Right atrium auricular region (tissue), 2 donors: ENCODE data around the gene ARSB. TPM values are rescaled to one million over a fixed set of nuclear protein-coding genes. Genes with fewer than 3 reads are reported as not detected.

ENCODE experiments used
- DNase-seq: peaks from one replicate; pipeline ENCODE4 v3.0.0-alpha.2; 2019; ENCODE audit warnings: low spot score
- H3K27ac ChIP-seq, 2 donors: fragments of 200-600 bp; sonication (generic); 1 replicate in 1 of 2; 2 replicates in 1 of 2; pipeline ENCODE4 v1.5.1; 2016 to 2019
- H3K27me3 ChIP-seq, 2 donors: fragments of 200-600 bp; sonication (generic); one replicate each; pipeline versions ENCODE4 v1.5.1 to v1.6.0; 2017 to 2019
- H3K36me3 ChIP-seq: fragments of 200-600 bp; sonication (generic); one replicate; pipeline ENCODE4 v1.5.1; 2016
- H3K4me1 ChIP-seq, 2 donors: fragments of 200-600 bp; sonication (generic); one replicate each; pipeline versions ENCODE4 v1.5.1 to v1.6.0; 2017 to 2019
- H3K4me3 ChIP-seq, 2 donors: fragments of 200-600 bp; sonication (generic); 1 replicate in 1 of 2; 2 replicates in 1 of 2; pipeline ENCODE4 v1.5.1; 2017 to 2019; ENCODE audit warnings: mild to moderate bottlenecking in 1 of 2, moderate library complexity in 1 of 2
- H3K9me3 ChIP-seq, 2 donors: fragments of 200-600 bp; sonication (generic); one replicate each; pipeline ENCODE4 v1.5.1; 2019
- CTCF ChIP-seq, 2 donors: fragments of 200-600 bp; sonication (generic); IDR thresholded peaks; one replicate each; pipeline ENCODE4 v1.5.1; 2019; ENCODE audit warnings: antibody characterized with exemption in 2 of 2
- total RNA-seq, 2 donors: library from RNA; depleted of rRNA; stranded (reverse); fragments of >200 nt; gene quantifications; one replicate each; pipeline ENCODE4 v1.1.0, GENCODE V29; 2016

Gene ARSB
- total RNA-seq, 2 donors from 2014 or later: 11.5 to 16.4 TPM

DNA sequence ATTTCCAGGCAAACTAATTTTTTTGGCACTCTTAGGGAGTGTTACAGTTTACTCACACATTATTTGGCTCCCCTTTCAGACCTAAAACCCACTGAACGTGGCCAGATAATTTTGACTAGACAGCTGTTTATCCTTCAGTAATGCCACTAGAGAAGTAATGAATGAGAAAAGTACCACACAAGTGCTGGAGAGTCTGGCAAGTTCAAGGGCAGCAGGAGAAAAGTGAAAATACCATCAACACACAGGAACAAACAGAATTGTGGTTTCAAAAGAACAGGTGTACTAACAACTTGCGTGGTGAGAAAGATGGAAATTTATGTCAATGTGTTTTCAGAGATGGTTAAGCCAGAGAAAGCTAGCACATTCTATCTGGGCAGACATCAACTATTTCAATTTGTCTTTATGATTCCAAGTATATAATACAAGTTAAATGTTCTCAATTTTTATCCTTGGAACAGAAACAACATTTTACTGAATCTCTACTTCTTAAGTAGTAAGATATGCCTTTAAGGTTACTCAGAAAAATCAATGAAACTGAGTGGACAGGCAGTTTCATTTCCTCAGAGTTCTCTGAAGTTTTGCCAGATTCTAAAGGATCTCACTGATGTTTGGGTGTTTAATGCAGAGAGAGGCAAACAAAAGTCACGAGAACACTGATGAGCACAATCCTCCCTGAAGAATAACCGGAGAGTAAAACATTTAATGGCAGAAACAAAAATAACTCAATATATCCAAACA, 91.0 kb downstream of the ARSB start:
- Histone ChIP-seq H3K4me1 (no peaks in the 10 kb centered on the region), H3K36me3 (no peaks in the 10 kb centered on the region), H3K27me3 (no peaks in the 10 kb centered on the region), H3K9me3 (peaks cover 2 to 8% of the 10 kb centered on the region in 2 donors), H3K27ac (no peak overlapping the region), H3K4me3 (no peak overlapping the region)
- no peak for TF ChIP-seq CTCF (IDR thresholded peaks at IDR 0.05)
- no peak for DNase-seq

DNA sequence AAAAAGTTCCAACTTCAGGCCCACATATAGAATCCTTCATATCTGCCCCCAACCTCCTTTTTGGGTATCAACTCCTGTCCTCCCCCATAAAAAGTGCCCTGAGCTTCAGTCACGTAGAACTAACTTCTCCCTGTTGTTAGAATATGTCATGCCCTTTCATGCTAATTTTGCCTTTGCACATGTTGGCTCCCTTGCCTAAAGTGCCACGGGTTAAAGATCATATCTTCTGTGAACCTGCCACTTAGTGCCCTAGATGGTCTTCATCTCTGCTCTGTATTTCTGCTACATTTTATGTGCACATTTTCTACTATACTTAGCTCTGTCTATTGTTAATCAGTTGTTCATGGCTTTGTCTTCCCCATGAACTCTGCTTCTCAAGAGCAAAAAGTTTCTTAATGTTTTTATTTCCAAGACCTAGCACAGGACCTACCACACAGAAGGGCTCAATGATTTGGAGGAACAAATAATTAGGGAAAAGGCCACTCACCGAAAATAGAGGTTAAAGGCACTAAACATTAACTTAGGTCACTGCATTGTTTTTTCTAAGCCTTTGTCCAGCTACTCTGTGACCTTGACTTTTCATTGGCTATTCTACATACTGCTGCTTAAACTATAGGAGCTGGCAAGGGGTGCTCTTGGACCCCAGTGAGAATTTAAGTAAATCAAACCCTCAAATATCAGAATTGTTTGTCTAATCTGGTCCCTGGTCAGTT, 94.3 kb downstream of the ARSB start:
- no peak overlapping the region for H3K27ac ChIP-seq
- no peaks in the 10 kb centered on the region for H3K27me3 ChIP-seq
- TF ChIP-seq CTCF (IDR thresholded peaks at IDR 0.05): no peak

GRCh38 chr5:78889369-78890140, 95.6 kb downstream of the ARSB start:
- no peak overlapping the region for H3K27ac ChIP-seq
- H3K27me3 ChIP-seq: no peaks in the 10 kb centered on the region
- H3K9me3 ChIP-seq: no peaks in the 10 kb centered on the region
- no peaks in the 10 kb centered on the region for H3K36me3 ChIP-seq
- no peak overlapping the region for H3K4me3 ChIP-seq
- no peaks in the 10 kb centered on the region for H3K4me1 ChIP-seq
- no peak for TF ChIP-seq CTCF (IDR thresholded peaks at IDR 0.05)
- no peak for DNase-seq

More for the DNA sequence above, 94.3 kb downstream of the ARSB start:
- no peaks in the 10 kb centered on the region for H3K9me3 ChIP-seq
- no peak overlapping the region for H3K4me3 ChIP-seq
- no peak for DNase-seq
- no peaks in the 10 kb centered on the region for H3K4me1 ChIP-seq
- H3K36me3 ChIP-seq: no peaks in the 10 kb centered on the region

DNA sequence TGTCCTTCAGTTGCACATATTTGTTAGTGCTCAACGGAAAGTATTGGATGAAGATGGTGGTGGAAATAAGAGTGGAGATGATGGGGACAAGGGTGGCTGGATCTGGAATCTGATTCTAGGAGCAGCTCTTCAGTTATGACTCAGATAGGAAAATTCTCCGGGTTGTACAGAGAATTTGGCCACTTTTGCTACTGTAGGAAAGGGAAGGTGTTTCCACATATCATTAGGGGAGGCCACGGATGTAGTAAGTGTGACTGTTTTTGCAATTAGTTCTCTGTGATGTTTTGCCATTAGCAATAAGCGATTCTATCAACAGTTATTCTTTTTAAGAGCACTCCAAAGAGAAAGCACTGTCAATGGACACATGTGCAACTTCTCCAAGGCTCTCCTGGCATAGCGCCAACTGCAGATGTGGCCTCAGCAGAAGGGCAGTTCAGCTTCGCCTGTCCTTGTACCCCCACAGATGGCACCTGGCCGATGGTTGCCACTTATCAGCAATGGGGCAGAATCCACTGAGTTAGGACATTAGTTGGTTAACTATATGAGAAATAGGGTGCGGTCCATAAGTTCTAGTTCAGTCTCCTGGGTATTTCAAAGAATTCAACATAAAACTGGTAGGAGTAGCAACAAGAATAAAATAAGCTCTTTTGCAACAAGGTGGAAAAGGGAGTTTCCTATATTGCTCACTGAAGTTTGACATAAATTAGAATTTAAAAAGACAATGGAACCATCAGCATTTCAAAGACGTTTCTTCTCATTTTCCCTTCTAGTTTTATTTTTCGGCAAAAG, 96.3 kb downstream of the ARSB start:
- H3K27ac ChIP-seq: no peak overlapping the region
- H3K9me3 ChIP-seq: no peaks in the 10 kb centered on the region
- no peak for DNase-seq
- H3K36me3 ChIP-seq: no peaks in the 10 kb centered on the region
- no peak for TF ChIP-seq CTCF (IDR thresholded peaks at IDR 0.05)
- no peaks in the 10 kb centered on the region for H3K4me1 ChIP-seq
- no peak overlapping the region for H3K4me3 ChIP-seq
- no peaks in the 10 kb centered on the region for H3K27me3 ChIP-seq

- no peak overlapping the region for H3K4me3 ChIP-seq
- H3K9me3 ChIP-seq: no peaks in the 10 kb centered on the region
- H3K27me3 ChIP-seq: no peaks in the 10 kb centered on the region
- DNase-seq: no peak
- no peak for TF ChIP-seq CTCF (IDR thresholded peaks at IDR 0.05)
- H3K4me1 ChIP-seq: no peaks in the 10 kb centered on the region
- no peaks in the 10 kb centered on the region for H3K36me3 ChIP-seq
- H3K27ac ChIP-seq: no peak overlapping the region
Observed at GRCh38 chr5:78887384-78888118, 97.6 kb downstream of the ARSB start.
